HEK293T (cell line): Measurements from ENCODE around the gene CPSF4L.
A peak's percentile ranks its signal among the peaks of the same experiment; 100 is the strongest.

Experiments used
- CTCF ChIA-PET: fragments of 350-600 bp; formaldehyde crosslinking; extraction: SDS; loops from one replicate; lab custom pipeline; 2021; ENCODE audit warnings: antibody characterized with exemption, inconsistent platforms; lab: Yijun Ruan, JAX
- POLR2A ChIA-PET: fragments of 350-600 bp; formaldehyde crosslinking; extraction: SDS; loops from one replicate; lab custom pipeline; 2020; ENCODE audit warnings: antibody characterized with exemption, inconsistent platforms; lab: Yijun Ruan, JAX
- DNase-seq: peaks from one replicate; pipeline ENCODE4 v3.0.0; 2012; ENCODE audit warnings: mixed read lengths; ENCODE audit errors: extremely low spot score
- ARNT ChIP-seq: fragments of 450-650 bp; IDR thresholded peaks from 2 replicates; pipeline ENCODE4 v1.6.1; 2017; ENCODE audit warnings: mild to moderate bottlenecking
- BHLHE40 ChIP-seq: fragments of 450-650 bp; IDR thresholded peaks from 2 replicates; pipeline ENCODE4 v1.6.1; 2016; ENCODE audit warnings: mild to moderate bottlenecking, moderate library complexity, borderline replicate concordance
- CTBP1 ChIP-seq: fragments of 450-650 bp; IDR thresholded peaks from 2 replicates; pipeline ENCODE4 v1.6.1; 2016; ENCODE audit warnings: borderline replicate concordance
- ELF4 ChIP-seq: fragments of 450-650 bp; IDR thresholded peaks from 2 replicates; pipeline ENCODE4 v1.6.1; 2017; ENCODE audit warnings: antibody characterized with exemption
- FOXA1 ChIP-seq: fragments of 450-650 bp; IDR thresholded peaks from 2 replicates; pipeline ENCODE4 v1.6.1; 2016; ENCODE audit warnings: mild to moderate bottlenecking
- FOXK2 ChIP-seq: fragments of 450-650 bp; IDR thresholded peaks from 2 replicates; pipeline ENCODE4 v1.6.1; 2016; ENCODE audit warnings: mild to moderate bottlenecking
- FOXM1 ChIP-seq: fragments of 450-650 bp; IDR thresholded peaks from 2 replicates; pipeline ENCODE4 v1.6.1; 2017; ENCODE audit warnings: mild to moderate bottlenecking, borderline replicate concordance
- HDGF ChIP-seq: fragments of 450-650 bp; IDR thresholded peaks from 2 replicates; pipeline ENCODE4 v1.6.1; 2017; ENCODE audit warnings: antibody characterized with exemption, borderline replicate concordance
- L3MBTL2 ChIP-seq: fragments of 450-650 bp; conservative IDR thresholded peaks from 2 replicates; pipeline ENCODE4 v1.6.1; 2016; ENCODE audit warnings: mild to moderate bottlenecking
- LEF1 ChIP-seq: fragments of 450-650 bp; IDR thresholded peaks from 2 replicates; pipeline ENCODE4 v1.6.1; 2017; ENCODE audit warnings: mild to moderate bottlenecking, borderline replicate concordance
- NFRKB ChIP-seq: fragments of 450-650 bp; IDR thresholded peaks from 2 replicates; pipeline ENCODE4 v1.6.1; 2016; ENCODE audit warnings: mild to moderate bottlenecking, moderate library complexity
- PKNOX1 ChIP-seq: fragments of 450-650 bp; IDR thresholded peaks from 2 replicates; pipeline ENCODE4 v1.6.1; 2016
- SP1 ChIP-seq: fragments of 450-650 bp; IDR thresholded peaks from 2 replicates; pipeline ENCODE4 v1.6.1; 2017
- SUZ12 ChIP-seq: fragments of 450-650 bp; IDR thresholded peaks from 2 replicates; pipeline ENCODE4 v1.6.1; 2016; ENCODE audit warnings: mild to moderate bottlenecking
- TARDBP ChIP-seq: fragments of 450-650 bp; IDR thresholded peaks from 2 replicates; pipeline ENCODE4 v1.6.1; 2016
- ZNF384 ChIP-seq: fragments of 450-650 bp; IDR thresholded peaks from 2 replicates; pipeline ENCODE4 v1.6.1; 2016

CPSF4L gene

GRCh38 chr17:73228748-73229236 is 32.9 kb downstream of the CPSF4L start:
- no peak for TF ChIP-seq CTBP1
- POLR2A ChIA-PET, result no interaction called here
- peak; percentile 24 for DNase-seq
- CTCF ChIA-PET, result interaction anchor here (0.7 to 1.3 kb wide), 2 partner anchors 32 to 501 kb away, joined by 3 to 4 read pairs; no protein-coding TSS in a partner anchor

GRCh38 chr17:73227944-73228343 is 33.7 kb downstream of the CPSF4L start:
- no peak for TF ChIP-seq FOXM1
- no peak for TF ChIP-seq SP1
- no peak for TF ChIP-seq BHLHE40
- no peak for TF ChIP-seq PKNOX1
- TF ChIP-seq ARNT, result no peak
- no peak for TF ChIP-seq FOXA1
- no peak for TF ChIP-seq FOXK2
- no peak for TF ChIP-seq HDGF
- TF ChIP-seq TARDBP, result no peak
- no peak for TF ChIP-seq NFRKB
- TF ChIP-seq SUZ12, result no peak
- no peak for TF ChIP-seq CTBP1
- TF ChIP-seq LEF1, result no peak
- no peak for TF ChIP-seq ELF4
- no peak for TF ChIP-seq L3MBTL2
- DNase-seq, result no peak
- ChIA-PET POLR2A (no interaction called here), CTCF (interaction anchor here (1.3 kb wide), 1 partner anchor 31 kb away, joined by 4 read pairs; no protein-coding TSS in a partner anchor)

GRCh38 chr17:73227379-73227778 is 34.3 kb downstream of the CPSF4L start:
- DNase-seq, result no peak
- CTCF ChIA-PET, result no interaction called here
- TF ChIP-seq BHLHE40 (no peak), ELF4 (no peak), PKNOX1 (no peak), TARDBP (no peak), ARNT (no peak), NFRKB (no peak), ZNF384 (no peak), FOXM1 (no peak), L3MBTL2 (no peak), SP1 (no peak), LEF1 (no peak), FOXK2 (no peak), SUZ12 (no peak)
- POLR2A ChIA-PET, result no interaction called here

- no peak for TF ChIP-seq ZNF384
- TF ChIP-seq ELF4, result no peak
- TF ChIP-seq SUZ12, result no peak
- DNase-seq, result no peak
- ChIA-PET CTCF (no interaction called here), POLR2A (no interaction called here)
These were observed 35.0 kb downstream of the CPSF4L start for GRCh38 chr17:73226556-73227172.

- DNase-seq, result no peak
- POLR2A ChIA-PET, result no interaction called here
- CTCF ChIA-PET, result no interaction called here
- TF ChIP-seq FOXK2, result no peak
- no peak for TF ChIP-seq ELF4
- no peak for TF ChIP-seq FOXM1
- no peak for TF ChIP-seq HDGF
- TF ChIP-seq SUZ12, result no peak
- TF ChIP-seq BHLHE40, result no peak
- no peak for TF ChIP-seq FOXA1
- no peak for TF ChIP-seq NFRKB
- TF ChIP-seq PKNOX1, result no peak
These were observed 36.9 kb downstream of the CPSF4L start for GRCh38 chr17:73224663-73225305.

- TF ChIP-seq NFRKB (no peak), ARNT (no peak), HDGF (no peak), FOXK2 (no peak), SP1 (no peak)
- ChIA-PET POLR2A (no interaction called here), CTCF (no interaction called here)
- no peak for DNase-seq
These were observed 37.4 kb downstream of the CPSF4L start for GRCh38 chr17:73224237-73224636.
